Measurements from ENCODE around the gene PTGS2.

DNA sequence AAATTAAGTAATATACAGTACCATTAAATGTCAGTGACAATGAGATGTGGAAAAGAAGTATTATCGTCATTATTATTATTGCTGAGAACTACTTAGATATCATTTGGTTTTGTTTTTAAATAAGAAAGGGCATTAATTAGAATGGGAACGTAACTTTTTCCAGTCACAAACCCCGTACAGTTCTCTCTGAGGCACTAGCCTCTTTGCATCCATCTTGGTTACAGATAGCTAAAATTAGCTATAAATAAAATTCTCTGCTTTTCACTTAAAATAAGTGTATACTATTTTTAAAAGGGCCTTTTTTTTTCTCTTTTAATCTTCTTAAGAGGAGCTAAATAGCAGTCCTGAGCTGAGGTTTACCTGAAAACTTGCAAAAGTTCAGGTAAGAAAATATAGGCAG, 7.6 kb downstream of the PTGS2 start:
- TF ChIP-seq, protein P1, sequence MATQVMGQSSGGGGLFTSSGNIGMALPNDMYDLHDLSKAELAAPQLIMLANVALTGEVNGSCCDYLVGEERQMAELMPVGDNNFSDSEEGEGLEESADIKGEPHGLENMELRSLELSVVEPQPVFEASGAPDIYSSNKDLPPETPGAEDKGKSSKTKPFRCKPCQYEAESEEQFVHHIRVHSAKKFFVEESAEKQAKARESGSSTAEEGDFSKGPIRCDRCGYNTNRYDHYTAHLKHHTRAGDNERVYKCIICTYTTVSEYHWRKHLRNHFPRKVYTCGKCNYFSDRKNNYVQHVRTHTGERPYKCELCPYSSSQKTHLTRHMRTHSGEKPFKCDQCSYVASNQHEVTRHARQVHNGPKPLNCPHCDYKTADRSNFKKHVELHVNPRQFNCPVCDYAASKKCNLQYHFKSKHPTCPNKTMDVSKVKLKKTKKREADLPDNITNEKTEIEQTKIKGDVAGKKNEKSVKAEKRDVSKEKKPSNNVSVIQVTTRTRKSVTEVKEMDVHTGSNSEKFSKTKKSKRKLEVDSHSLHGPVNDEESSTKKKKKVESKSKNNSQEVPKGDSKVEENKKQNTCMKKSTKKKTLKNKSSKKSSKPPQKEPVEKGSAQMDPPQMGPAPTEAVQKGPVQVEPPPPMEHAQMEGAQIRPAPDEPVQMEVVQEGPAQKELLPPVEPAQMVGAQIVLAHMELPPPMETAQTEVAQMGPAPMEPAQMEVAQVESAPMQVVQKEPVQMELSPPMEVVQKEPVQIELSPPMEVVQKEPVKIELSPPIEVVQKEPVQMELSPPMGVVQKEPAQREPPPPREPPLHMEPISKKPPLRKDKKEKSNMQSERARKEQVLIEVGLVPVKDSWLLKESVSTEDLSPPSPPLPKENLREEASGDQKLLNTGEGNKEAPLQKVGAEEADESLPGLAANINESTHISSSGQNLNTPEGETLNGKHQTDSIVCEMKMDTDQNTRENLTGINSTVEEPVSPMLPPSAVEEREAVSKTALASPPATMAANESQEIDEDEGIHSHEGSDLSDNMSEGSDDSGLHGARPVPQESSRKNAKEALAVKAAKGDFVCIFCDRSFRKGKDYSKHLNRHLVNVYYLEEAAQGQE (IDR thresholded peaks at IDR 0.05; ENCODE audit: insufficient read depth in 1 of 2, low read depth in 2 of 2, low read length in 2 of 2), result no peak
- TF ChIP-seq FOXP2 (optimal IDR thresholded peaks at IDR 0.05; ENCODE audit: borderline replicate concordance, extremely low read depth, extremely low read length, insufficient read depth) (no peak), POLR2AphosphoS5 (IDR thresholded peaks at IDR 0.05; ENCODE audit: low read depth, low read length) (no peak)
